ENCODE data around the gene LLCFC1. TPM values are rescaled to one million over a fixed set of nuclear protein-coding genes. Genes with fewer than 3 reads are reported as not detected.

LLCFC1 gene
- total RNA-seq, result under 1 TPM in 1 of 5 experiments, not detected in 4; 0.76 TPM
- not detected for polyA plus RNA-seq
- not detected for total RNA-seq

GRCh38 chr7:142939226-142939910 is at the start of gene LLCFC1:
LLCFC1 (plus strand) TSS chr7:142939484; CDS start chr7:142939622, 138 bp downstream.
- DNase-seq (no peak), ATAC-seq (no peak)
- CTCF ChIA-PET, result no interaction called here
- no peaks in the 10 kb centered on the region for H3K36me3 ChIP-seq (ENCODE audit: control insufficient read depth in 2 of 3, insufficient read depth in 3 of 3, low read length in 3 of 3)
- intact Hi-C loops (cut with micrococcal nuclease), result no loop called here
- Mint-ChIP-seq H3K4me1 (peaks cover 0 to 5% (median 0%) of the 10 kb centered on the region in 7 donors), H3K27me3 (peaks cover 0 to 24% (median 0%) of the 10 kb centered on the region in 5 donors), H3K36me3 (no peaks in the 10 kb centered on the region), H3K4me3 (no peak within 1 kb of the TSS), H3K27ac (peak within 1 kb of the TSS in 2 of 9 donors; percentile 19 to 42), H3K9me3 (peaks cover 0 to 1% (median 0%) of the 10 kb centered on the region in 11 donors)
- no peaks in the 10 kb centered on the region for H3K4me1 ChIP-seq (ENCODE audit: control insufficient read depth in 2 of 2, insufficient read depth in 2 of 2, low read length in 2 of 2)
- H3K27ac ChIP-seq (ENCODE audit: low read depth, low read length), result no peak within 1 kb of the TSS
- H3K27me3 ChIP-seq (ENCODE audit: control insufficient read depth in 2 of 2, insufficient read depth in 2 of 2, low read length in 2 of 2), result no peaks in the 10 kb centered on the region
- H3K4me3 ChIP-seq (ENCODE audit: low read length), result no peak within 1 kb of the TSS
- POLR2A ChIA-PET, result interaction anchor here (0.7 kb wide), 1 partner anchor 77 kb away, joined by 3 read pairs; no protein-coding TSS in a partner anchor
- no peaks in the 10 kb centered on the region for H3K9me3 ChIP-seq (ENCODE audit: control insufficient read depth in 2 of 3, low read length in 3 of 3)

DNA sequence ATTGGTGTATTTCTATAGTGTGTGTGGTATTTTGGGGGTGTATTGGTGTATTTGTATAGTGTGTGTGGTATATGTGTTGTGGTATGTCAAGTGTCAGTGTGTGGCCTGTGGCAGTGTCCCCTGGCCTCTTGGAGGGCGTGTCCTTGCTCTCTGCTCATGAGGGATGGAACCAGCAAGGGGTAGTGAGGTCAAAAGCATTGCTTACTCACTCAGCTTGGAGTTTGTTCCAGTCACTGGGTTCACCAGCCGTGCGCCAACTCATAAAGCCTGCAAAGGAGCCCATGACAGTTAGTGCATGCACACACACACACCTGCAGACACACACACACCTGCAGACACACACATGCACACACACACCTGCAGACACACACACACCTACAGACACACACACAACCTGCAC is 49.5 kb upstream of the LLCFC1 start:
- intact Hi-C loops (cut with micrococcal nuclease), result no loop called here
- POLR2A ChIA-PET, result no interaction called here
- Histone ChIP-seq H3K9me3 (ENCODE audit: control insufficient read depth in 2 of 3, low read length in 3 of 3) (no peaks in the 10 kb centered on the region), H3K4me3 (ENCODE audit: low read length) (no peak overlapping the region), H3K27ac (ENCODE audit: low read depth, low read length) (no peak overlapping the region), H3K4me1 (ENCODE audit: control insufficient read depth in 2 of 2, insufficient read depth in 2 of 2, low read length in 2 of 2) (no peaks in the 10 kb centered on the region), H3K36me3 (ENCODE audit: control insufficient read depth in 2 of 3, insufficient read depth in 3 of 3, low read length in 3 of 3) (no peaks in the 10 kb centered on the region), H3K27me3 (ENCODE audit: control insufficient read depth in 2 of 2, insufficient read depth in 2 of 2, low read length in 2 of 2) (no peaks in the 10 kb centered on the region)
- no peak for DNase-seq
- Mint-ChIP-seq H3K4me3 (no peak overlapping the region), H3K27me3 (peaks cover 0 to 6% (median 4%) of the 10 kb centered on the region in 5 donors), H3K9me3 (peaks cover 0 to 4% (median 0%) of the 10 kb centered on the region in 11 donors), H3K27ac (no peak overlapping the region), H3K36me3 (no peaks in the 10 kb centered on the region), H3K4me1 (peaks cover 0 to 2% (median 0%) of the 10 kb centered on the region in 7 donors)
- ATAC-seq, result no peak
- CTCF ChIA-PET, result no interaction called here

DNA sequence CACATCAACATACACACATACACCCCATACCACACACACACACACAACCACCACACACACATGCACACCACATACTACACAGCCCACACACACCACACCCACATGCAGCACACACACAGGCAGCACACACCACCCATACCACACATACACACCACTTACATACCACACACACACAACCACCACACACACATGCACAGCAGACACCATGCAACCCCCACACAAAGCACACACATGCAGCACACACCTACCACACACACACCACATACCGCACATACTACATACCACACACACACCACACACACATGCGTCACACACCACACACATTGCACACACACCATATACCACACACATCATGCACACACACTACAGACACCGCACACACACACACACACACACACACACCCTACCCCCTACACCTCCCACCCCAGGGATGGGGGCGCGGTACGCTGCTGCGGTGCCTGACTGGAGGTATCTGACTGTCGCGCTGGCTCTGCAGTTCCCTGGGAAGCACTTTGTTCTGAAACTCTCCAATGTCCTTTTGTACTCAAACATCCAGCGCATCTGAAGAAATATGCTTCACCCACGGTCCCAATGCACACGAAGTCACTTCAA is 48.3 kb upstream of the LLCFC1 start:
- ChIA-PET CTCF (no interaction called here), POLR2A (no interaction called here)
- ATAC-seq (no peak), DNase-seq (no peak)
- no peaks in the 10 kb centered on the region for H3K4me1 ChIP-seq (ENCODE audit: control insufficient read depth in 2 of 2, insufficient read depth in 2 of 2, low read length in 2 of 2)
- Mint-ChIP-seq H3K4me3 (no peak overlapping the region), H3K36me3 (no peaks in the 10 kb centered on the region), H3K27me3 (peaks cover 0 to 6% (median 2%) of the 10 kb centered on the region in 5 donors), H3K9me3 (peaks cover 0 to 4% (median 0%) of the 10 kb centered on the region in 11 donors), H3K4me1 (peaks cover 0 to 2% (median 0%) of the 10 kb centered on the region in 7 donors), H3K27ac (no peak overlapping the region)
- intact Hi-C loops (cut with micrococcal nuclease), result no loop called here
- H3K36me3 ChIP-seq (ENCODE audit: control insufficient read depth in 2 of 3, insufficient read depth in 3 of 3, low read length in 3 of 3), result no peaks in the 10 kb centered on the region
- no peaks in the 10 kb centered on the region for H3K27me3 ChIP-seq (ENCODE audit: control insufficient read depth in 2 of 2, insufficient read depth in 2 of 2, low read length in 2 of 2)
- no peak overlapping the region for H3K27ac ChIP-seq (ENCODE audit: low read depth, low read length)
- no peaks in the 10 kb centered on the region for H3K9me3 ChIP-seq (ENCODE audit: control insufficient read depth in 2 of 3, low read length in 3 of 3)
- H3K4me3 ChIP-seq (ENCODE audit: low read length), result no peak overlapping the region

DNA sequence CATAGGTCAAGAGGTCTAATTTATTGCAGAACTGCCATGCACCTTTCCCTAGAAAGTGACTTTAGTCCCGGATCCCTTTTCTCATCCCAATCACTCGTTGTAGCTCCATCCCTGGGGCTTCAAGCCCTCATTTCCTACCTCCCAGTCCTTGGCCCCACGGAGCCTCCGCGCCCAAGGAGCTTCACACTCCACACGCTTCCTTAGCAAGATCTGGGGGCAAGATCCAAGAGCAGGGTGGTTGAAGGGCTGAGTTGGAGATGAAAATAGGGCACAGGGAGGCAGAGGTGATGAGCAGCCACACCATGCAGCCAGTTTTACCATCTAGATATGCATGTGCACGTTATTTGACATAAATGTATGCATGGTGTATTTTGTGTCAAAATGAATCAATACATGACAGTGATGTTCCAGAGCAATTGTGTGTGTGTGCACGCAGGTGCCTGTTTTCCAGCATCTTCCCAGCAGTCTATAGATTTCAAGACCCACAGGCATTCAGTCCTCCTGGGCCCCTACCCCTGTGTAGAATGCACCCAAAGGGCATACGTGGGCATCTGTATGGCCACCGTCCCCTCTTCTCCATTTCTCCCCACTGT is 47.7 kb upstream of the LLCFC1 start:
- H3K4me1 ChIP-seq (ENCODE audit: control insufficient read depth in 2 of 2, insufficient read depth in 2 of 2, low read length in 2 of 2), result no peaks in the 10 kb centered on the region
- no peak for ATAC-seq
- CTCF ChIA-PET, result no interaction called here
- Mint-ChIP-seq H3K4me1 (peaks cover 0 to 2% (median 0%) of the 10 kb centered on the region in 7 donors), H3K4me3 (no peak overlapping the region), H3K36me3 (no peaks in the 10 kb centered on the region), H3K9me3 (peaks cover 0 to 4% (median 0%) of the 10 kb centered on the region in 11 donors), H3K27me3 (peaks cover 0 to 6% (median 4%) of the 10 kb centered on the region in 5 donors), H3K27ac (no peak overlapping the region)
- DNase-seq, result no peak
- no peak overlapping the region for H3K4me3 ChIP-seq (ENCODE audit: low read length)
- no peaks in the 10 kb centered on the region for H3K36me3 ChIP-seq (ENCODE audit: control insufficient read depth in 2 of 3, insufficient read depth in 3 of 3, low read length in 3 of 3)
- intact Hi-C loops (cut with micrococcal nuclease), result no loop called here
- H3K9me3 ChIP-seq (ENCODE audit: control insufficient read depth in 2 of 3, low read length in 3 of 3), result no peaks in the 10 kb centered on the region
- H3K27ac ChIP-seq (ENCODE audit: low read depth, low read length), result no peak overlapping the region
- POLR2A ChIA-PET, result no interaction called here
- H3K27me3 ChIP-seq (ENCODE audit: control insufficient read depth in 2 of 2, insufficient read depth in 2 of 2, low read length in 2 of 2), result no peaks in the 10 kb centered on the region

- Mint-ChIP-seq H3K36me3 (no peaks in the 10 kb centered on the region), H3K4me1 (peaks cover 0 to 2% (median 0%) of the 10 kb centered on the region in 7 donors), H3K4me3 (no peak overlapping the region), H3K27me3 (peaks cover 0 to 16% (median 5%) of the 10 kb centered on the region in 5 donors), H3K27ac (no peak overlapping the region), H3K9me3 (peaks cover 0 to 4% (median 0%) of the 10 kb centered on the region in 11 donors)
- intact Hi-C loops (cut with micrococcal nuclease), result no loop called here
- no peaks in the 10 kb centered on the region for H3K9me3 ChIP-seq (ENCODE audit: control insufficient read depth in 2 of 3, low read length in 3 of 3)
- CTCF ChIA-PET, result no interaction called here
- no peaks in the 10 kb centered on the region for H3K36me3 ChIP-seq (ENCODE audit: control insufficient read depth in 2 of 3, insufficient read depth in 3 of 3, low read length in 3 of 3)
- no peak for ATAC-seq
- H3K27me3 ChIP-seq (ENCODE audit: control insufficient read depth in 2 of 2, insufficient read depth in 2 of 2, low read length in 2 of 2), result no peaks in the 10 kb centered on the region
- no peak overlapping the region for H3K27ac ChIP-seq (ENCODE audit: low read depth, low read length)
- DNase-seq, result no peak
- H3K4me1 ChIP-seq (ENCODE audit: control insufficient read depth in 2 of 2, insufficient read depth in 2 of 2, low read length in 2 of 2), result no peaks in the 10 kb centered on the region
- POLR2A ChIA-PET, result no interaction called here
- no peak overlapping the region for H3K4me3 ChIP-seq (ENCODE audit: low read length)
Measured at GRCh38 chr7:142892951-142893350, 46.3 kb upstream of the LLCFC1 start.

GRCh38 chr7:142894112-142894984 is 44.9 kb upstream of the LLCFC1 start:
- H3K27ac ChIP-seq (ENCODE audit: low read depth, low read length), result no peak overlapping the region
- no peaks in the 10 kb centered on the region for H3K27me3 ChIP-seq (ENCODE audit: control insufficient read depth in 2 of 2, insufficient read depth in 2 of 2, low read length in 2 of 2)
- H3K36me3 ChIP-seq (ENCODE audit: control insufficient read depth in 2 of 3, insufficient read depth in 3 of 3, low read length in 3 of 3), result no peaks in the 10 kb centered on the region
- H3K9me3 ChIP-seq (ENCODE audit: control insufficient read depth in 2 of 3, low read length in 3 of 3), result no peaks in the 10 kb centered on the region
- Mint-ChIP-seq H3K36me3 (no peaks in the 10 kb centered on the region), H3K4me1 (peaks cover 0 to 2% (median 0%) of the 10 kb centered on the region in 7 donors), H3K27ac (no peak overlapping the region), H3K9me3 (peaks cover 0 to 4% (median 0%) of the 10 kb centered on the region in 11 donors), H3K27me3 (peaks cover 0 to 17% (median 5%) of the 10 kb centered on the region in 5 donors), H3K4me3 (no peak overlapping the region)
- intact Hi-C loops (cut with micrococcal nuclease), result no loop called here
- no peaks in the 10 kb centered on the region for H3K4me1 ChIP-seq (ENCODE audit: control insufficient read depth in 2 of 2, insufficient read depth in 2 of 2, low read length in 2 of 2)
- no peak overlapping the region for H3K4me3 ChIP-seq (ENCODE audit: low read length)
- ChIA-PET POLR2A (interaction anchor here (0.5 kb wide), 1 partner anchor 16 kb away, joined by 3 read pairs; no protein-coding TSS in a partner anchor), CTCF (no interaction called here)
- ATAC-seq (no peak), DNase-seq (no peak)
